H1 (cell line): ENCODE data around the gene TGFB2. TPM values are rescaled to one million over a fixed set of nuclear protein-coding genes. Genes with fewer than 3 reads are reported as not detected.

Experiments
- CTCF ChIA-PET: fragments of 300-600 bp; sonication (Branson Sonifier 250); formaldehyde crosslinking; loops from one replicate; lab custom pipeline; 2021; ENCODE audit not compliant: partially characterized antibody; lab: Charles Lee
- POLR2A ChIA-PET: fragments of 300-600 bp; sonication (Branson Sonifier 250); formaldehyde crosslinking; loops from one replicate; lab custom pipeline; 2021; ENCODE audit warnings: inconsistent platforms; ENCODE audit not compliant: partially characterized antibody; lab: Charles Lee
- DNase-seq, 2 experiments: peaks; one replicate each; pipeline versions ENCODE4 v3.0.0 to v3.0.0-alpha.2; 2010 to 2022; ENCODE audit warnings: low spot score in 2 of 2, low read depth in 1 of 2, mixed read lengths in 1 of 2
- FAIRE-seq: peaks from 2 replicates; lab custom pipeline; 2011; peaks lifted over from hg19 to GRCh38; lab: Jason Lieb, UNC
- H2AFZ ChIP-seq: 2 replicates; pipeline ENCODE4 v1.8.1; 2012; ENCODE audit warnings: low read length, inconsistent platforms
- H2AK5ac ChIP-seq: 2 replicates; pipeline ENCODE4 v1.6.1; 2013; ENCODE audit warnings: low read depth, low read length
- H2BK120ac ChIP-seq: replicated peaks from 2 replicates; pipeline ENCODE3; 2013; ENCODE audit warnings: low read depth, low read length, inconsistent platforms
- H2BK12ac ChIP-seq: 2 replicates; pipeline ENCODE4 v1.6.1; 2013; ENCODE audit warnings: low read depth, low read length
- H2BK15ac ChIP-seq: 2 replicates; pipeline ENCODE4 v1.6.1; 2013; ENCODE audit warnings: low read length
- H2BK20ac ChIP-seq: 2 replicates; pipeline ENCODE4 v1.6.1; 2013; ENCODE audit warnings: low read length
- H2BK5ac ChIP-seq: 2 replicates; pipeline ENCODE4 v1.6.1; 2013; ENCODE audit warnings: low read depth, low read length
- H3K14ac ChIP-seq: 2 replicates; pipeline ENCODE4 v1.6.1; 2013; ENCODE audit warnings: inconsistent platforms; ENCODE audit not compliant: insufficient read length
- H3K18ac ChIP-seq: 2 replicates; pipeline ENCODE4 v1.6.1; 2013; ENCODE audit warnings: low read length; ENCODE audit errors: extremely low read depth
- H3K23ac ChIP-seq: 2 replicates; pipeline ENCODE4 v1.6.1; 2013; ENCODE audit warnings: inconsistent platforms; ENCODE audit not compliant: insufficient read length
- H3K23me2 ChIP-seq: 2 replicates; pipeline ENCODE4 v1.6.1; 2013; ENCODE audit warnings: low read depth, low read length
- H3K27ac ChIP-seq: 2 replicates; pipeline ENCODE4 v1.6.1; 2011; ENCODE audit warnings: low read depth, low read length, inconsistent platforms
- H3K27me3 ChIP-seq, 4 experiments: replicated peaks in 1 of 4; 1 replicate in 1 of 4; 2 replicates in 3 of 4; pipeline versions ENCODE4 v1.6.1 to v1.8.1; 2011 to 2013; ENCODE audit warnings: low read length in 3 of 4, mild to moderate bottlenecking in 3 of 4, inconsistent platforms in 2 of 4, mixed read lengths in 2 of 4, moderate library complexity in 1 of 4; ENCODE audit not compliant: control insufficient read depth in 3 of 4, insufficient read depth in 3 of 4; ENCODE audit errors: extremely low read depth in 1 of 4
- H3K36me3 ChIP-seq, 4 experiments: 2 replicates each; pipeline versions ENCODE4 v1.6.1 to v1.8.1; 2011 to 2013; ENCODE audit warnings: mild to moderate bottlenecking in 4 of 4, low read length in 3 of 4, moderate library complexity in 2 of 4, control low read depth in 1 of 4, inconsistent platforms in 1 of 4; ENCODE audit not compliant: insufficient read depth in 4 of 4, control insufficient read depth in 2 of 4
- H3K4ac ChIP-seq: replicated peaks from 2 replicates; pipeline ENCODE3; 2013; ENCODE audit warnings: low read length, low read depth, mixed read lengths, inconsistent platforms; ENCODE audit not compliant: insufficient read length
- H3K4me1 ChIP-seq, 4 experiments: replicated peaks in 1 of 4; 1 replicate in 1 of 4; 2 replicates in 3 of 4; pipeline versions ENCODE4 v1.6.1 to v1.8.1; 2011 to 2013; ENCODE audit warnings: low read length in 3 of 4, inconsistent platforms in 2 of 4, mixed read lengths in 1 of 4; ENCODE audit not compliant: insufficient read depth in 4 of 4, control insufficient read depth in 3 of 4
- H3K4me2 ChIP-seq, 2 experiments: 2 replicates each; pipeline versions ENCODE4 v1.6.1 to v1.8.1; 2011 to 2013; ENCODE audit warnings: low read depth in 2 of 2, low read length in 2 of 2, control low read depth in 1 of 2, inconsistent platforms in 1 of 2, mild to moderate bottlenecking in 1 of 2; ENCODE audit not compliant: insufficient read depth in 1 of 2
- H3K4me3 ChIP-seq, 4 experiments: fragments of 200-600, 300-600 bp in 1 of 4; sonication (generic), shearing (Covaris generic), sonication (Bioruptor Twin) in 1 of 4; 2 replicates each; pipeline versions ENCODE4 v1.5.1 to v1.8.1; 2011 to 2016; ENCODE audit warnings: low read length in 4 of 4, low read depth in 3 of 4, control low read depth in 2 of 4, inconsistent platforms in 2 of 4, mild to moderate bottlenecking in 2 of 4, mixed read lengths in 1 of 4, moderate library complexity in 1 of 4; ENCODE audit not compliant: insufficient read depth in 2 of 4; ENCODE audit errors: extremely low read depth in 1 of 4
- H3K56ac ChIP-seq: replicated peaks from 2 replicates; pipeline ENCODE3; 2013; ENCODE audit warnings: low read depth, mild to moderate bottlenecking, mixed read lengths, low read length, inconsistent platforms; ENCODE audit not compliant: insufficient read length
- H3K79me1 ChIP-seq: 2 replicates; pipeline ENCODE4 v1.6.1; 2013; ENCODE audit warnings: low read depth, low read length, control low read depth
- H3K79me2 ChIP-seq, 2 experiments: 2 replicates each; pipeline versions ENCODE4 v1.6.1 to v1.8.1; 2012 to 2013; ENCODE audit warnings: low read length in 2 of 2, mild to moderate bottlenecking in 2 of 2, inconsistent platforms in 1 of 2; ENCODE audit not compliant: insufficient read depth in 2 of 2, control insufficient read depth in 1 of 2
- H3K9ac ChIP-seq, 4 experiments: replicated peaks in 1 of 4; 1 replicate in 1 of 4; 2 replicates in 3 of 4; pipeline versions ENCODE4 v1.6.1 to v1.8.1; 2011 to 2013; ENCODE audit warnings: low read depth in 3 of 4, low read length in 3 of 4, control low read depth in 2 of 4, mild to moderate bottlenecking in 2 of 4, moderate library complexity in 2 of 4, inconsistent platforms in 1 of 4; ENCODE audit errors: extremely low read depth in 1 of 4
- H3K9me3 ChIP-seq, 2 experiments: 2 replicates each; pipeline versions ENCODE4 v1.6.1 to v1.8.1; 2012 to 2013; ENCODE audit warnings: mild to moderate bottlenecking in 2 of 2, moderate library complexity in 2 of 2, control low read depth in 1 of 2, inconsistent platforms in 1 of 2, low read depth in 1 of 2, low read length in 1 of 2, mixed read lengths in 1 of 2; ENCODE audit not compliant: insufficient read depth in 2 of 2
- H4K20me1 ChIP-seq, 2 experiments: replicated peaks in 1 of 2; 2 replicates each; pipeline versions ENCODE3 to v1.8.1; 2011 to 2013; ENCODE audit warnings: inconsistent platforms in 2 of 2, low read length in 2 of 2, mild to moderate bottlenecking in 1 of 2; ENCODE audit not compliant: insufficient read depth in 2 of 2, control insufficient read depth in 1 of 2
- H4K5ac ChIP-seq: 2 replicates; pipeline ENCODE4 v1.6.1; 2013; ENCODE audit warnings: low read length, low read depth, mixed read lengths, inconsistent platforms; ENCODE audit not compliant: insufficient read length
- H4K8ac ChIP-seq: 2 replicates; pipeline ENCODE4 v1.8.0; 2013; ENCODE audit warnings: mild to moderate bottlenecking, moderate library complexity, low read length, inconsistent platforms; ENCODE audit not compliant: insufficient read depth; ENCODE audit errors: extremely low read depth
- H4K91ac ChIP-seq: replicated peaks from 2 replicates; pipeline ENCODE3; 2013; ENCODE audit warnings: low read length, mixed read lengths, inconsistent platforms; ENCODE audit not compliant: insufficient read length
- RAD21 ChIP-seq, 2 experiments: IDR thresholded peaks in 1 of 2; conservative IDR thresholded peaks in 1 of 2; 2 replicates each; pipeline ENCODE4 v1.6.1; 2011; ENCODE audit warnings: low read depth in 2 of 2, low read length in 2 of 2, improper control_type of control experiment in 1 of 2, inconsistent platforms in 1 of 2, mild to moderate bottlenecking in 1 of 2, moderate library complexity in 1 of 2
- RBBP5 ChIP-seq: IDR thresholded peaks from 2 replicates; pipeline ENCODE4 v1.7.1; 2012; ENCODE audit warnings: low read depth, mild to moderate bottlenecking, inconsistent platforms, low read length, moderate library complexity, borderline replicate concordance
- WGBS, 2 experiments: shearing (Covaris generic) in 1 of 2; methylation state at CpG; one replicate each; pipeline versions ENCODE4 v1.1.6 to v1.1.7; 2013 to 2015; ENCODE audit warnings: low lambda C conversion rate in 2 of 2, mixed read lengths in 2 of 2, inconsistent platforms in 1 of 2, low coverage in 1 of 2, missing lambda C conversion rate in 1 of 2; ENCODE audit not compliant: insufficient replicate concordance in 2 of 2, insufficient coverage in 1 of 2, insufficient read length in 1 of 2; ENCODE audit errors: extremely low coverage in 1 of 2, missing lambda C conversion rate in 1 of 2; 5-methylcytosine and 5-hydroxymethylcytosine counted together
- polyA plus RNA-seq, 7 experiments: library from polyadenylated mRNA; depleted of rRNA in 3 of 7; stranded (reverse) in 5 of 7; unstranded in 2 of 7; fragments of >200 nt in 5 of 7; fragments of 200-250 nt in 2 of 7; gene quantifications; 1 replicate in 5 of 7; 2 replicates in 1 of 7; 4 replicates in 1 of 7; pipeline versions ENCODE4 v1.2.1 to v1.2.3, GENCODE V29; 2011 to 2013; ENCODE audit warnings: missing spikeins in 2 of 7, mixed read lengths in 2 of 7
- total RNA-seq: library from RNA; stranded (reverse); fragmentation: NEBNext Ultra II Directional; extraction: Animal tissue kit (Norgen Biotek cat#: 25700); gene quantifications from 2 replicates; pipeline ENCODE4 v1.2.1, GENCODE V29; 2021
- TF ChIP-seq, protein P1 (sequence below), 3 experiments: IDR thresholded peaks; 1 replicate in 2 of 3; 2 replicates in 1 of 3; pipeline versions ENCODE4 v1.5.1 to v1.6.1; 2011; ENCODE audit warnings: low read length in 3 of 3, mild to moderate bottlenecking in 3 of 3, inconsistent platforms in 2 of 3, low read depth in 1 of 3, moderate library complexity in 1 of 3; ENCODE audit not compliant: insufficient read depth in 1 of 3; ENCODE audit errors: control extremely low read depth in 1 of 3

TGFB2 gene
- total and polyA plus RNA-seq, 2 of the 8 experiments (the other 6 are each of a cell fraction or from before 2014, with no cell fraction given), result 0.26 to 0.84 TPM

DNA sequence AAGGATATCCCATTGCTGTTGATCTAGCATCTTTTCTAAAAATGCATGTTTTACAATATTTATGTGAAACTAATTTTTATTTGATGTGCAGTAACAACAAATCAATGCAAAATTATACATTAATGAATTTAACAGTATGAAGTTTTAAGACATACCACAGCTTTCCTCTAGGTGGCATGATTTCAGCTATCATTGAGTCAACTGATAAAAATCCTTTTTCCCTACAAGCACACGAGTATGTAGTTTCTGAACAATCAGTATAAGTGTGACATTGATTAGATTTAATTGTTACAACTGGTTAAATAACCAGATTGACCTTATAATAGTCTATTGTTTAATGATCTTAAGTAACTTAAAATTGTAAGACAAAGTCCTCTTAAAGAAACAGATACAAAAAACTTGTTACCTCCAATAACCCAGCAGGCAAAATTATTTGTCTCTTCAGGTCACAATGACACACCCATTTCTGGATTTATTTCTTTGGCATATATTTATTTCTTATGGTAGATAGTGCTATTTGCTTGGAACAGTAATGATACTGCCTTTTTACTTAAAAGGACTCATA lies 5.8 kb upstream of the TGFB2 start:
- ChIA-PET CTCF (interaction anchor here (0.9 to 3.4 kb wide), 20 partner anchors 7 to 994 kb away, joined by 3 to 25 read pairs (median 4); partner anchors contain the start of gene RRP15), POLR2A (no interaction called here)
- no peaks in the 10 kb centered on the region for H3K36me3 ChIP-seq
- no peak overlapping the region for H4K8ac ChIP-seq
- no peak for TF ChIP-seq RBBP5
- TF ChIP-seq, protein P1, sequence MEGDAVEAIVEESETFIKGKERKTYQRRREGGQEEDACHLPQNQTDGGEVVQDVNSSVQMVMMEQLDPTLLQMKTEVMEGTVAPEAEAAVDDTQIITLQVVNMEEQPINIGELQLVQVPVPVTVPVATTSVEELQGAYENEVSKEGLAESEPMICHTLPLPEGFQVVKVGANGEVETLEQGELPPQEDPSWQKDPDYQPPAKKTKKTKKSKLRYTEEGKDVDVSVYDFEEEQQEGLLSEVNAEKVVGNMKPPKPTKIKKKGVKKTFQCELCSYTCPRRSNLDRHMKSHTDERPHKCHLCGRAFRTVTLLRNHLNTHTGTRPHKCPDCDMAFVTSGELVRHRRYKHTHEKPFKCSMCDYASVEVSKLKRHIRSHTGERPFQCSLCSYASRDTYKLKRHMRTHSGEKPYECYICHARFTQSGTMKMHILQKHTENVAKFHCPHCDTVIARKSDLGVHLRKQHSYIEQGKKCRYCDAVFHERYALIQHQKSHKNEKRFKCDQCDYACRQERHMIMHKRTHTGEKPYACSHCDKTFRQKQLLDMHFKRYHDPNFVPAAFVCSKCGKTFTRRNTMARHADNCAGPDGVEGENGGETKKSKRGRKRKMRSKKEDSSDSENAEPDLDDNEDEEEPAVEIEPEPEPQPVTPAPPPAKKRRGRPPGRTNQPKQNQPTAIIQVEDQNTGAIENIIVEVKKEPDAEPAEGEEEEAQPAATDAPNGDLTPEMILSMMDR (IDR thresholded peaks at IDR 0.05; ENCODE audit: control extremely low read depth in 1 of 3, insufficient read depth in 1 of 3, low read depth in 1 of 3, low read length in 3 of 3), result peak in 2 of 3 experiments; percentile 13 to 52; a peak in 2 of 4 replicates
- TF ChIP-seq RAD21 (IDR thresholded peaks at IDR 0.05 in 1 of 2, conservative IDR thresholded peaks at IDR 0.05 in 1 of 2; ENCODE audit: low read depth in 2 of 2, low read length in 2 of 2), result peak; percentile 44 to 62
- no peak overlapping the region for H3K27ac ChIP-seq
- H3K4me3 ChIP-seq, result no peak overlapping the region
- FAIRE-seq (no peak), DNase-seq (no peak)
- H3K14ac ChIP-seq, result no peak overlapping the region
- no peaks in the 10 kb centered on the region for H3K79me1 ChIP-seq
- H2BK15ac ChIP-seq, result no peak overlapping the region
- H3K4me1 ChIP-seq, result no peaks in the 10 kb centered on the region
- H4K5ac ChIP-seq, result no peak overlapping the region
- H3K4me2 ChIP-seq, result no peak overlapping the region
- no peak overlapping the region for H3K9ac ChIP-seq
- H3K4ac ChIP-seq, result no peak overlapping the region
- no peak overlapping the region for H2BK120ac ChIP-seq
- H3K27me3 ChIP-seq, result no peaks in the 10 kb centered on the region; a peak in 3 of 7 replicates
- no peak overlapping the region for H4K91ac ChIP-seq
- H3K23me2 ChIP-seq, result no peaks in the 10 kb centered on the region
- H2AK5ac ChIP-seq, result no peak overlapping the region
- no peaks in the 10 kb centered on the region for H3K9me3 ChIP-seq
- H2BK5ac ChIP-seq, result no peak overlapping the region
- H3K18ac ChIP-seq, result no peak overlapping the region
- H4K20me1 ChIP-seq, result no peaks in the 10 kb centered on the region
- H2AFZ ChIP-seq, result no peak overlapping the region
- H2BK12ac ChIP-seq, result no peak overlapping the region
- 56% methylated on average over 1 of the region's 1 CpG; no CpG with 5 or more reads in 1 of the 2 experiments for WGBS, 2 experiments
- H3K56ac ChIP-seq, result no peak overlapping the region
- H2BK20ac ChIP-seq, result no peak overlapping the region
- H3K79me2 ChIP-seq, result no peaks in the 10 kb centered on the region
- H3K23ac ChIP-seq, result no peak overlapping the region
